SH-SY5Y (cell line): ENCODE data around the gene MYO1E.

Source experiments
- GATA2 ChIP-seq: IDR thresholded peaks from 2 replicates; pipeline ENCODE4 v1.6.1; 2011; ENCODE audit warnings: mild to moderate bottlenecking, low read depth, low read length
- GATA3 ChIP-seq: IDR thresholded peaks from 2 replicates; pipeline ENCODE4 v1.6.1; 2011; ENCODE audit warnings: low read depth, mild to moderate bottlenecking, low read length, moderate library complexity

- no peak for TF ChIP-seq GATA2
- TF ChIP-seq GATA3, result no peak
These were observed 103.7 kb downstream of the MYO1E start for GRCh38 chr15:59268852-59269407.
